HCT116 (cell line): ENCODE measurements around the gene FHOD3. TPM values are rescaled to one million over a fixed set of nuclear protein-coding genes. Genes with fewer than 3 reads are reported as not detected.

Experiments used
- ATAC-seq: fragments of 200-7000 bp; cut with Tn5 transposase; 2 replicates; pipeline ENCODE4 v1.9.1; 2020; ENCODE audit warnings: mild to moderate bottlenecking, moderate library complexity
- BruUV-seq: library from RNA; stranded (reverse); fragments of 400-500 nt; replicated peaks from 2 replicates; lab custom pipeline; 2021; lab: Mats Ljungman, UMichigan
- CTCF ChIA-PET: fragments of 300-600 bp; sonication (Branson Sonifier 250); formaldehyde crosslinking; loops from one replicate; lab custom pipeline; 2021; ENCODE audit warnings: antibody characterized with exemption; lab: Charles Lee
- POLR2A ChIA-PET: fragments of 300-600, 350-600 bp; sonication (Branson Sonifier 250); formaldehyde crosslinking; loops from one replicate; lab custom pipeline; 2021; ENCODE audit warnings: antibody characterized with exemption; lab: Charles Lee
- RAD21 ChIA-PET, 2 experiments: fragments of 300-600 bp; sonication (Branson Sonifier 250); formaldehyde crosslinking; loops; one replicate each; lab custom pipeline; 2023; ENCODE audit warnings: low total read pairs in 2 of 2; ENCODE audit not compliant: uncharacterized antibody in 2 of 2, unreplicated experiment in 2 of 2, low non-redundant PET in 1 of 2; lab: Charles Lee
- DNase-seq: peaks from one replicate; pipeline ENCODE4 v3.0.0-alpha.2; 2010; ENCODE audit warnings: low read depth, low spot score
- H2AFZ ChIP-seq: fragments of 200-600 bp; shearing (Covaris generic), sonication (generic); 2 replicates; pipeline ENCODE4 v1.6.1; 2017; ENCODE audit warnings: low read depth, mixed run types, mixed read lengths, antibody characterized with exemption, low read length; ENCODE audit not compliant: poor library complexity, severe bottlenecking
- H3K27ac ChIP-seq: 2 replicates; pipeline ENCODE4 v1.5.1; 2012; ENCODE audit warnings: low read depth, low read length
- H3K27me3 ChIP-seq: fragments of 200-600 bp; sonication (generic); 2 replicates; pipeline ENCODE4 v1.6.1; 2016; ENCODE audit warnings: mixed run types, low read length, mixed read lengths; ENCODE audit not compliant: insufficient read depth
- H3K36me3 ChIP-seq, 2 experiments: fragments of 200-500 bp in 1 of 2; fragments of 200-600 bp in 1 of 2; sonication (Bioruptor generic) in 1 of 2; sonication (generic) in 1 of 2; 2 replicates each; pipeline versions ENCODE4 v1.5.1 to v1.6.1; 2014 to 2016; ENCODE audit warnings: low read length in 2 of 2, inconsistent platforms in 1 of 2, mixed read lengths in 1 of 2, mixed run types in 1 of 2; ENCODE audit not compliant: insufficient read depth in 2 of 2, control insufficient read depth in 1 of 2
- H3K4me1 ChIP-seq, 2 experiments: fragments of 200-600 bp in 1 of 2; sonication (generic) in 1 of 2; 2 replicates each; pipeline versions ENCODE4 v1.5.1 to v1.6.1; 2012 to 2017; ENCODE audit warnings: low read length in 2 of 2, inconsistent platforms in 1 of 2, mild to moderate bottlenecking in 1 of 2, mixed read lengths in 1 of 2, mixed run types in 1 of 2, moderate library complexity in 1 of 2; ENCODE audit not compliant: insufficient read depth in 2 of 2, control insufficient read depth in 1 of 2
- H3K4me2 ChIP-seq: fragments of 200-600 bp; sonication (generic); 2 replicates; pipeline ENCODE4 v1.6.1; 2017; ENCODE audit warnings: mixed run types, low read length, mixed read lengths
- H3K4me3 ChIP-seq, 2 experiments: fragments of 200-600 bp in 1 of 2; sonication (generic) in 1 of 2; replicated peaks in 1 of 2; 2 replicates each; pipeline ENCODE4 v1.5.1; 2011 to 2016; ENCODE audit warnings: low read length in 2 of 2, control low read depth in 1 of 2, low read depth in 1 of 2, mild to moderate bottlenecking in 1 of 2, mixed read lengths in 1 of 2, mixed run types in 1 of 2
- H3K79me2 ChIP-seq: fragments of 200-600 bp; sonication (generic); 2 replicates; pipeline ENCODE4 v1.6.1; 2017; ENCODE audit warnings: mild to moderate bottlenecking, mixed run types, low read length, moderate library complexity, mixed read lengths; ENCODE audit not compliant: insufficient read depth
- H3K9ac ChIP-seq: fragments of 200-600 bp; sonication (generic); 2 replicates; pipeline ENCODE4 v1.6.1; 2016; ENCODE audit warnings: low read length, mixed read lengths
- H3K9me2 ChIP-seq: fragments of 200-600 bp; sonication (generic), shearing (Covaris generic); 2 replicates; pipeline ENCODE4 v1.6.1; 2017; ENCODE audit warnings: mixed run types, mild to moderate bottlenecking, moderate library complexity; ENCODE audit not compliant: insufficient read depth
- H3K9me3 ChIP-seq, 2 experiments: fragments of 200-500 bp in 1 of 2; fragments of 200-600 bp in 1 of 2; sonication (Bioruptor generic) in 1 of 2; sonication (generic) in 1 of 2; 2 replicates each; pipeline ENCODE4 v1.6.1; 2014 to 2017; ENCODE audit warnings: low read length in 2 of 2, mixed read lengths in 2 of 2, inconsistent platforms in 1 of 2, low read depth in 1 of 2, mild to moderate bottlenecking in 1 of 2, mixed run types in 1 of 2, moderate library complexity in 1 of 2; ENCODE audit not compliant: control insufficient read depth in 1 of 2, insufficient read depth in 1 of 2
- H4K20me1 ChIP-seq: fragments of 200-600 bp; sonication (generic), shearing (Covaris generic); 2 replicates; pipeline ENCODE4 v1.6.1; 2017; ENCODE audit warnings: mixed run types, mild to moderate bottlenecking, moderate library complexity; ENCODE audit not compliant: insufficient read depth
- ATF3 ChIP-seq: IDR thresholded peaks from 2 replicates; pipeline ENCODE4 v1.6.1; 2012
- CEBPB ChIP-seq: IDR thresholded peaks from 2 replicates; pipeline ENCODE4 v1.6.1; 2012; ENCODE audit warnings: low read depth
- EGR1 ChIP-seq: IDR thresholded peaks from 2 replicates; pipeline ENCODE4 v1.6.1; 2012; ENCODE audit warnings: low read depth
- ELF1 ChIP-seq: IDR thresholded peaks from 2 replicates; pipeline ENCODE4 v1.6.1; 2012; ENCODE audit warnings: low read depth, borderline replicate concordance
- EZH2 ChIP-seq: fragments of 200-600 bp; sonication (generic); IDR thresholded peaks from 2 replicates; pipeline ENCODE4 v1.6.1; 2017; ENCODE audit warnings: antibody characterized with exemption, mixed run types
- EZH2phosphoT487 ChIP-seq: fragments of 200-600 bp; IDR thresholded peaks from 2 replicates; pipeline ENCODE4 v1.6.1; 2018; ENCODE audit warnings: antibody characterized with exemption, borderline replicate concordance
- FOSL1 ChIP-seq: IDR thresholded peaks from 2 replicates; pipeline ENCODE4 v1.6.1; 2012; ENCODE audit warnings: low read depth
- JUND ChIP-seq: IDR thresholded peaks from 2 replicates; pipeline ENCODE4 v1.6.1; 2012
- MAX ChIP-seq: IDR thresholded peaks from 2 replicates; pipeline ENCODE4 v1.6.1; 2012
- POLR2AphosphoS5 ChIP-seq: IDR thresholded peaks from 2 replicates; pipeline ENCODE4 v1.6.1; 2011; ENCODE audit warnings: mild to moderate bottlenecking, low read depth, low read length, moderate library complexity
- RAD21 ChIP-seq: IDR thresholded peaks from 2 replicates; pipeline ENCODE4 v1.6.1; 2012; ENCODE audit warnings: low read depth, mild to moderate bottlenecking
- REST ChIP-seq: IDR thresholded peaks from 2 replicates; pipeline ENCODE4 v1.6.1; 2012; ENCODE audit warnings: low read depth
- SP1 ChIP-seq: IDR thresholded peaks from 2 replicates; pipeline ENCODE4 v1.6.1; 2012; ENCODE audit warnings: low read depth
- SRF ChIP-seq: IDR thresholded peaks from 2 replicates; pipeline ENCODE4 v1.6.1; 2012; ENCODE audit warnings: low read depth
- TCF7L2 ChIP-seq: IDR thresholded peaks from 2 replicates; pipeline ENCODE4 v1.7.0; 2011; ENCODE audit warnings: borderline replicate concordance, inconsistent platforms; ENCODE audit not compliant: insufficient read depth, insufficient read length; ENCODE audit errors: extremely low read depth
- YY1 ChIP-seq: IDR thresholded peaks from 2 replicates; pipeline ENCODE4 v1.6.1; 2011; ENCODE audit warnings: low read length, low read depth, moderate library complexity, mild to moderate bottlenecking; ENCODE audit not compliant: insufficient replicate concordance; ENCODE audit errors: extremely low read depth
- ZBTB33 ChIP-seq: IDR thresholded peaks from 2 replicates; pipeline ENCODE4 v1.6.1; 2011; ENCODE audit warnings: mild to moderate bottlenecking, low read length, moderate library complexity; ENCODE audit not compliant: insufficient replicate concordance; ENCODE audit errors: extremely low read depth
- ZFX ChIP-seq: fragments of 450-650 bp; IDR thresholded peaks from 2 replicates; pipeline ENCODE4 v1.6.1; 2017
- intact Hi-C: fragments of 100-400 bp; cut with micrococcal nuclease; formaldehyde crosslinking; loops from 2 replicates; pipeline ENCODE4 v1.10.0; 2022
- total RNA-seq: library from RNA; stranded (reverse); gene quantifications from one replicate; pipeline ENCODE4 v1.2.1, GENCODE V29; 2021; ENCODE audit not compliant: unreplicated experiment

The FHOD3 gene
- total RNA-seq, 1 experiment from 2014 or later, result 4.0 TPM

GRCh38 chr18:36415625-36416024 lies 118.1 kb downstream of the FHOD3 start:
- Histone ChIP-seq H2AFZ (no peak overlapping the region), H3K9me2 (no peaks in the 10 kb centered on the region), H3K4me3 (no peak overlapping the region), H3K36me3 (no peaks in the 10 kb centered on the region), H3K9ac (no peak overlapping the region), H4K20me1 (no peaks in the 10 kb centered on the region), H3K27ac (no peak overlapping the region), H3K4me2 (no peak overlapping the region), H3K9me3 (no peaks in the 10 kb centered on the region), H3K4me1 (peaks cover 3 to 14% of the 10 kb centered on the region in 2 experiments; a peak in 3 of 4 replicates), H3K27me3 (no peaks in the 10 kb centered on the region), H3K79me2 (no peaks in the 10 kb centered on the region)
- no TSS peak for BruUV-seq
- intact Hi-C loops, result loop anchor here (10.0 kb wide), 1 partner anchor 401 kb away; no protein-coding TSS in a partner anchor
- no peak for TF ChIP-seq CEBPB
- no peak for TF ChIP-seq EZH2
- TF ChIP-seq SRF, result no peak
- TF ChIP-seq FOSL1, result no peak
- TF ChIP-seq YY1, result no peak
- TF ChIP-seq ZFX, result no peak
- no peak for TF ChIP-seq ATF3
- no peak for TF ChIP-seq TCF7L2
- TF ChIP-seq EGR1, result no peak
- TF ChIP-seq MAX, result no peak
- no peak for TF ChIP-seq POLR2AphosphoS5
- TF ChIP-seq JUND, result no peak
- no peak for TF ChIP-seq SP1
- TF ChIP-seq EZH2phosphoT487, result no peak
- TF ChIP-seq REST, result no peak
- TF ChIP-seq RAD21, result no peak
- no peak for TF ChIP-seq ELF1
- TF ChIP-seq ZBTB33, result no peak
- no peak for DNase-seq
- ChIA-PET CTCF (no interaction called here), POLR2A (no interaction called here), RAD21 (no interaction called here)
- ATAC-seq, result no peak
